NB4 (cell line): Measurements from ENCODE around the gene TUFM.

Experiments
- DNase-seq: peaks from one replicate; pipeline ENCODE4 v3.0.0; 2010; ENCODE audit warnings: low read depth
- H3K4me3 ChIP-seq: one replicate; pipeline ENCODE4 v1.5.1; 2011; ENCODE audit warnings: mild to moderate bottlenecking, low read depth, low read length, moderate library complexity
- CTCF ChIP-seq: IDR thresholded peaks from one replicate; pipeline ENCODE4 v1.5.1; 2012; ENCODE audit warnings: low read depth, low read length
- MAX ChIP-seq: IDR thresholded peaks from 2 replicates; pipeline ENCODE4 v1.6.1; 2011; ENCODE audit warnings: low read depth, low read length
- MYC ChIP-seq: IDR thresholded peaks from 2 replicates; pipeline ENCODE4 v1.6.1; 2011; ENCODE audit warnings: low read depth, low read length
- POLR2A ChIP-seq: IDR thresholded peaks from 2 replicates; pipeline ENCODE4 v1.6.1; 2011; ENCODE audit warnings: mild to moderate bottlenecking; ENCODE audit not compliant: insufficient read length; ENCODE audit errors: extremely low read depth

The TUFM gene

GRCh38 chr16:28837672-28838557 is 8.2 kb downstream of the TUFM start:
- H3K4me3 ChIP-seq = no peak overlapping the region
- DNase-seq = no peak
- TF ChIP-seq POLR2A (no peak), MYC (no peak), CTCF (no peak), MAX (no peak)

GRCh38 chr16:28836761-28837064 is 9.4 kb downstream of the TUFM start:
- TF ChIP-seq POLR2A (no peak), CTCF (no peak), MYC (no peak), MAX (no peak)
- no peak for DNase-seq
- H3K4me3 ChIP-seq = no peak overlapping the region

- DNase-seq = no peak
- TF ChIP-seq MYC = no peak
- no peak for TF ChIP-seq POLR2A
- TF ChIP-seq CTCF = no peak
- no peak for TF ChIP-seq MAX
- H3K4me3 ChIP-seq = no peak overlapping the region
Observed at GRCh38 chr16:28835864-28836760, 10.0 kb downstream of the TUFM start.

- TF ChIP-seq MAX = no peak
- H3K4me3 ChIP-seq = no peak overlapping the region
- DNase-seq = no peak
Observed at GRCh38 chr16:28834873-28835863, 11.0 kb downstream of the TUFM start.

- TF ChIP-seq MAX (no peak), POLR2A (no peak), MYC (no peak), CTCF (no peak)
- DNase-seq = no peak
- no peak overlapping the region for H3K4me3 ChIP-seq
Observed at GRCh38 chr16:28834349-28834748, 11.8 kb downstream of the TUFM start.
